NCI-H82 treated with DMSO at 0.1 percent for 48 hours (cell line): Measurements from ENCODE around the gene RMND5A.

Experiments used
- DNase-seq: peaks from one replicate; lab custom pipeline; 2025; ENCODE audit not compliant: unreplicated experiment; lab: John Stamatoyannopoulos, UW

RMND5A gene

GRCh38 chr2:86825693-86826381, 105.7 kb downstream of the RMND5A start:
- DNase-seq, result no peak

DNA sequence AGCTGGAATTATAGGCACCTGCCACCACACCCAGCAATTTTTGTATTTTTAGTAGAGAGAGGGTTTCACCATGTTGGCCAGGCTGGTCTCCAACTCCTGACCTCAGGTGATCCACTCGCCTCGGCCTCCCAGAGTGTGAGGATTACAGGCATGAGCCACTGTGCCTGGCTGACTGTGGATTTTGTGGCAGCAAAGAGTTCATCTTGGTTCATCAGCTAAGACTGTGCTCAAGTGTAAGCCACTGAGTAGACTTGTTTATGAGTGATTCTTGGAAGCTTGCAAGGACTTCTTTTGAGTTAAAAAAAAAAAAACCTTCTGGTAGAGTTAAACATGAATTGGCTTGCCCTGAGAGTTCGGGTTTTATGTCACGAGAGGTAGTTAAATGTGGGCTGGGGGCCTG, 106.9 kb downstream of the RMND5A start:
- DNase-seq, result no peak
